HepG2 (cell line): ENCODE data around the gene ACP5. TPM values are rescaled to one million over a fixed set of nuclear protein-coding genes. Genes with fewer than 3 reads are reported as not detected.
A peak's percentile ranks its signal among the peaks of the same experiment; 100 is the strongest.

ENCODE experiments used
- BCLAF1 ChIP-seq: fragments of 450-650 bp; IDR thresholded peaks from 2 replicates; pipeline ENCODE4 v1.6.1; 2017; ENCODE audit warnings: mild to moderate bottlenecking
- BRD4 ChIP-seq: sonication (generic); formaldehyde crosslinking; IDR thresholded peaks from 2 replicates; pipeline ENCODE4 v1.4.0; 2020; ENCODE audit warnings: missing genetic modification reagents
- GTF3A ChIP-seq: sonication (generic); formaldehyde crosslinking; conservative IDR thresholded peaks from 2 replicates; pipeline ENCODE4 v1.4.0; 2020; ENCODE audit warnings: mild to moderate bottlenecking, missing genetic modification reagents
- HHEX ChIP-seq: IDR thresholded peaks from 2 replicates; pipeline ENCODE4 v1.6.1; 2016; ENCODE audit warnings: control low read depth
- IKZF4 ChIP-seq: sonication (generic); formaldehyde crosslinking; IDR thresholded peaks from 2 replicates; pipeline ENCODE4 v1.5.1; 2020; ENCODE audit warnings: borderline replicate concordance, mild to moderate bottlenecking, low read depth, missing genetic modification reagents; ENCODE audit errors: not compliant biosample characterization
- JUNB ChIP-seq: sonication (generic); formaldehyde crosslinking; IDR thresholded peaks from 2 replicates; pipeline ENCODE4 v1.8.0; 2022; ENCODE audit warnings: missing genetic modification reagents, mild to moderate bottlenecking, borderline replicate concordance
- KDM3A ChIP-seq: IDR thresholded peaks from 2 replicates; pipeline ENCODE4 v1.6.1; 2018; ENCODE audit warnings: low read depth, missing compliant biosample characterization
- MYC ChIP-seq: sonication (generic); formaldehyde crosslinking; IDR thresholded peaks from 2 replicates; pipeline ENCODE4 v1.9.0; 2021; ENCODE audit warnings: missing genetic modification reagents, borderline replicate concordance
- POLR2G ChIP-seq: fragments of 200-400 bp; formaldehyde crosslinking; IDR thresholded peaks from 2 replicates; pipeline ENCODE4 v1.6.1; 2018; ENCODE audit warnings: mild to moderate bottlenecking, low read depth, low read length, moderate library complexity
- SOX5 ChIP-seq: IDR thresholded peaks from 2 replicates; pipeline ENCODE4 v1.6.1; 2016; ENCODE audit warnings: borderline replicate concordance
- SP5 ChIP-seq: IDR thresholded peaks from 2 replicates; pipeline ENCODE4 v1.6.1; 2016; ENCODE audit warnings: low read depth, borderline replicate concordance
- TARDBP ChIP-seq: sonication (generic); formaldehyde crosslinking; IDR thresholded peaks from 2 replicates; pipeline ENCODE4 v1.8.0; 2022; ENCODE audit warnings: mild to moderate bottlenecking, missing genetic modification reagents
- TBP ChIP-seq: sonication (generic); formaldehyde crosslinking; IDR thresholded peaks from 2 replicates; pipeline ENCODE4 v1.5.0; 2020; ENCODE audit warnings: missing genetic modification reagents
- TEAD3 ChIP-seq: optimal IDR thresholded peaks from 2 replicates; pipeline ENCODE3; 2016; ENCODE audit warnings: borderline replicate concordance
- ZBTB3 ChIP-seq: sonication (generic); formaldehyde crosslinking; IDR thresholded peaks from 2 replicates; pipeline ENCODE4 v1.4.0; 2020; ENCODE audit warnings: low read depth, mild to moderate bottlenecking, moderate library complexity, missing genetic modification reagents, borderline replicate concordance
- ZNF205 ChIP-seq: IDR thresholded peaks from 2 replicates; pipeline ENCODE4 v1.6.1; 2018; ENCODE audit warnings: missing biosample characterization, missing genetic modification reagents
- ZNF30 ChIP-seq: sonication (generic); formaldehyde crosslinking; IDR thresholded peaks from 2 replicates; pipeline ENCODE4 v1.5.0; 2020; ENCODE audit warnings: mild to moderate bottlenecking, missing genetic modification reagents
- ZNF503 ChIP-seq: sonication (generic); formaldehyde crosslinking; IDR thresholded peaks from 2 replicates; pipeline ENCODE4 v1.4.0; 2020; ENCODE audit warnings: missing genetic modification reagents
- ZNF549 ChIP-seq: sonication (generic); formaldehyde crosslinking; IDR thresholded peaks from 2 replicates; pipeline ENCODE4 v1.5.0; 2020; ENCODE audit warnings: missing genetic modification reagents
- ZNF766 ChIP-seq: sonication (generic); formaldehyde crosslinking; IDR thresholded peaks from 2 replicates; pipeline ENCODE4 v1.5.0; 2020; ENCODE audit warnings: missing genetic modification reagents, borderline replicate concordance
- polyA plus RNA-seq, 8 experiments: library from polyadenylated mRNA; depleted of rRNA in 3 of 8; stranded (reverse) in 7 of 8; unstranded in 1 of 8; fragments of >200 nt; fragmentation: Illumina TruSeq in 4 of 8; extraction: Trizol in 4 of 8; gene quantifications; 2 replicates each; pipeline versions ENCODE4 v1.2.1 to v1.2.3, GENCODE V29; 2011 to 2016; ENCODE audit warnings: low read depth in 4 of 8, missing spikeins in 1 of 8, mixed read lengths in 1 of 8; ENCODE audit not compliant: insufficient read depth in 1 of 8
- total RNA-seq, 5 experiments: library from RNA; depleted of rRNA; stranded (reverse); fragments of >200 nt; fragmentation: Illumina TruSeq; extraction: Trizol; gene quantifications; 2 replicates each; pipeline ENCODE4 v1.2.3, GENCODE V29; 2016; ENCODE audit warnings: low read depth in 1 of 5
- TF ChIP-seq, protein P1 (sequence below): IDR thresholded peaks from 2 replicates; pipeline ENCODE4 v1.6.1; 2012; ENCODE audit warnings: low read length, improper control_type of control experiment

ACP5 gene
- total and polyA plus RNA-seq, 2 of the 13 experiments (the other 11 are each of a cell fraction or from before 2014, with no cell fraction given), result 1.3 to 6.7 TPM

DNA sequence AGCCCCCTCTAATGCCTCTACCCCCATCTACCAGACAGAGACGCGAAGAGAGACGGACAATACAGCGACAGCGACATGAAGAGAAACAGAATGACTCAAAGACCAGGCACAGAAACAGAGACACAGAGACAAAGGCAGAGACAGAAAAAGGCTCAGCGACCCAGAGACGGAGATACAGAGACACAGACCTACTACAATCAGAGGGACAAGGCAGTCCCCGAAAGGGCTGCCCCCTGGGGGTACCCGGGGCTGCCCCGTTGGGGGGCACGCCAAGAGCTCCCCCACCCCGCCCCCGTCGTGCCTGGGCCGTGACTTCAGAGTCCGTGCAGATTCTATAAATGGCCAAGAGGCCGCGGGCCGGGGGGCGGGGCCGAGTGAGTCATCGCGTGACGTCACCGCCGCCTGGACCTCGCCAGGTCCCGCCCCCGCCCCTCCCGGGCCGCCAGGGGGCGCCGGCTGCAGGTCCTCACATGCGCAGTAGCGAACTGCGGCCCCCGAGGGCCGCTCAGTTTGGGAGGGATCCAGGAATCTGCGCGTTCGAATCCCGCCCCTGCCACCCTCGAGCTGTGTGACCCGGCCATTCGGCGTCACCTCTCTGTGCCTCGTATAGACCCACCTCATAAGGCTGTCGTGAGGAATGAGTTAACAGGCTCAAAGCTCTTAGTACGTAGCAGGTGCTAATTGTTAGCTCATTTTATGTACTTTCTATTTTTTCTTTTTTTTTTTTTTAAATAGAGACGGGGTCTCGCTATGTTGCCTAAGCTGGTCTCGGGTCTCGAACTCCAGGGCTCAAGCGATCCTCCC lies 41.5 kb downstream of the ACP5 start (continued):
- TF ChIP-seq JUNB (CRISPR knock-in tag) (no peak), POLR2G (no peak), ZNF503 (CRISPR knock-in tag) (0 out of 2 replicates have a peak, but pooled peaks have one; percentile 28), TEAD3 (peak; percentile 64), MYC (CRISPR knock-in tag) (peak; percentile 38; the same call in 1 of the 2 replicates), HHEX (CRISPR knock-in tag) (no peak), TBP (CRISPR knock-in tag) (no peak), BRD4 (CRISPR knock-in tag) (no peak), SP5 (peak; percentile 59; the same call in 1 of the 2 replicates), BCLAF1 (no peak), ZNF30 (CRISPR knock-in tag) (no peak), SOX5 (peak; percentile 31; the same call in 1 of the 2 replicates), IKZF4 (CRISPR knock-in tag) (peak; percentile 50), KDM3A (CRISPR knock-in tag) (no peak), ZNF549 (no peak), ZNF766 (CRISPR knock-in tag) (peak; percentile 58; the same call in 1 of the 2 replicates), TARDBP (no peak), ZNF205 (no peak), GTF3A (CRISPR knock-in tag) (no peak), ZBTB3 (CRISPR knock-in tag) (no peak)
- TF ChIP-seq, protein P1, sequence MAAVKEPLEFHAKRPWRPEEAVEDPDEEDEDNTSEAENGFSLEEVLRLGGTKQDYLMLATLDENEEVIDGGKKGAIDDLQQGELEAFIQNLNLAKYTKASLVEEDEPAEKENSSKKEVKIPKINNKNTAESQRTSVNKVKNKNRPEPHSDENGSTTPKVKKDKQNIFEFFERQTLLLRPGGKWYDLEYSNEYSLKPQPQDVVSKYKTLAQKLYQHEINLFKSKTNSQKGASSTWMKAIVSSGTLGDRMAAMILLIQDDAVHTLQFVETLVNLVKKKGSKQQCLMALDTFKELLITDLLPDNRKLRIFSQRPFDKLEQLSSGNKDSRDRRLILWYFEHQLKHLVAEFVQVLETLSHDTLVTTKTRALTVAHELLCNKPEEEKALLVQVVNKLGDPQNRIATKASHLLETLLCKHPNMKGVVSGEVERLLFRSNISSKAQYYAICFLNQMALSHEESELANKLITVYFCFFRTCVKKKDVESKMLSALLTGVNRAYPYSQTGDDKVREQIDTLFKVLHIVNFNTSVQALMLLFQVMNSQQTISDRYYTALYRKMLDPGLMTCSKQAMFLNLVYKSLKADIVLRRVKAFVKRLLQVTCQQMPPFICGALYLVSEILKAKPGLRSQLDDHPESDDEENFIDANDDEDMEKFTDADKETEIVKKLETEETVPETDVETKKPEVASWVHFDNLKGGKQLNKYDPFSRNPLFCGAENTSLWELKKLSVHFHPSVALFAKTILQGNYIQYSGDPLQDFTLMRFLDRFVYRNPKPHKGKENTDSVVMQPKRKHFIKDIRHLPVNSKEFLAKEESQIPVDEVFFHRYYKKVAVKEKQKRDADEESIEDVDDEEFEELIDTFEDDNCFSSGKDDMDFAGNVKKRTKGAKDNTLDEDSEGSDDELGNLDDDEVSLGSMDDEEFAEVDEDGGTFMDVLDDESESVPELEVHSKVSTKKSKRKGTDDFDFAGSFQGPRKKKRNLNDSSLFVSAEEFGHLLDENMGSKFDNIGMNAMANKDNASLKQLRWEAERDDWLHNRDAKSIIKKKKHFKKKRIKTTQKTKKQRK, result no peak
